PC-3 (cell line): Measurements from ENCODE around the gene RNF175. TPM values are rescaled to one million over a fixed set of nuclear protein-coding genes. Genes with fewer than 3 reads are reported as not detected.

ENCODE experiments used
- ATAC-seq: fragments of 200-7000 bp; cut with Tn5 transposase; 2 replicates; pipeline ENCODE4 v1.9.1; 2020; ENCODE audit warnings: mild to moderate bottlenecking, moderate library complexity
- BruUV-seq: library from RNA; stranded (reverse); fragments of 400-500 nt; replicated peaks from 2 replicates; lab custom pipeline; 2021; lab: Mats Ljungman, UMichigan
- CTCF ChIA-PET: fragments of 300-600 bp; sonication (Branson Sonifier 250); formaldehyde crosslinking; loops from one replicate; lab custom pipeline; 2022; ENCODE audit warnings: antibody characterized with exemption; lab: Charles Lee
- POLR2A ChIA-PET: fragments of 300-600 bp; sonication (Branson Sonifier 250); formaldehyde crosslinking; loops from one replicate; lab custom pipeline; 2022; ENCODE audit warnings: antibody characterized with exemption; ENCODE audit not compliant: unreplicated experiment; lab: Charles Lee
- DNase-seq: peaks from one replicate; pipeline ENCODE4 v3.0.0-alpha.2; 2015
- H2AFZ ChIP-seq: fragments of 300-600 bp; sonication (generic); 2 replicates; pipeline ENCODE4 v1.6.0; 2016; ENCODE audit warnings: antibody characterized with exemption, low read length
- H3F3A ChIP-seq: fragments of 300-600 bp; sonication (generic); one replicate; pipeline ENCODE4 v1.6.0; 2017; ENCODE audit warnings: antibody characterized with exemption, low read length, control low read depth, mild to moderate bottlenecking; ENCODE audit not compliant: unreplicated experiment
- H3K27ac ChIP-seq: fragments of 300-600 bp; sonication (generic); 2 replicates; pipeline ENCODE4 v1.5.1; 2016; ENCODE audit warnings: mild to moderate bottlenecking, low read length
- H3K27me3 ChIP-seq: fragments of 300-600 bp; sonication (generic); 2 replicates; pipeline ENCODE4 v1.6.1; 2016; ENCODE audit warnings: low read length, mixed read lengths
- H3K36me3 ChIP-seq: fragments of 300-600 bp; sonication (generic); 2 replicates; pipeline ENCODE4 v1.6.1; 2016; ENCODE audit warnings: low read depth, mixed run types, low read length, mixed read lengths
- H3K4me1 ChIP-seq: fragments of 300-600 bp; sonication (generic); 2 replicates; pipeline ENCODE4 v1.5.1; 2016; ENCODE audit warnings: low read length; ENCODE audit not compliant: insufficient read depth
- H3K4me2 ChIP-seq: fragments of 300-600 bp; sonication (generic); 2 replicates; pipeline ENCODE4 v1.6.0; 2016; ENCODE audit warnings: low read length
- H3K4me3 ChIP-seq: fragments of 300-600 bp; sonication (generic); 2 replicates; pipeline ENCODE4 v1.5.1; 2016; ENCODE audit warnings: mild to moderate bottlenecking, low read length, mixed read lengths
- H3K79me2 ChIP-seq: fragments of 300-600 bp; sonication (generic); 2 replicates; pipeline ENCODE4 v1.6.1; 2017; ENCODE audit warnings: low read length, mixed read lengths
- H3K9ac ChIP-seq: fragments of 300-600 bp; sonication (generic); 2 replicates; pipeline ENCODE4 v1.6.0; 2016; ENCODE audit warnings: mild to moderate bottlenecking, low read length
- H3K9me2 ChIP-seq: fragments of 300-600 bp; sonication (generic); replicated peaks from 2 replicates; pipeline ENCODE4 v1.6.1; 2016; ENCODE audit warnings: mixed run types, low read length, mixed read lengths
- H3K9me3 ChIP-seq: fragments of 300-600 bp; sonication (generic); 2 replicates; pipeline ENCODE4 v1.6.1; 2016; ENCODE audit warnings: low read length, mixed read lengths
- H4K20me1 ChIP-seq: fragments of 300-600 bp; sonication (generic); 2 replicates; pipeline ENCODE4 v1.6.1; 2016; ENCODE audit warnings: low read length, mixed read lengths
- CTCF ChIP-seq: fragments of 300-600 bp; sonication (generic); conservative IDR thresholded peaks from 2 replicates; pipeline ENCODE4 v1.5.1; 2017; ENCODE audit warnings: antibody characterized with exemption, low read depth, mild to moderate bottlenecking, low read length
- EZH2 ChIP-seq: fragments of 300-600 bp; sonication (generic); IDR thresholded peaks from one replicate; pipeline ENCODE4 v1.6.1; 2017; ENCODE audit warnings: antibody characterized with exemption, mild to moderate bottlenecking, low read length; ENCODE audit not compliant: unreplicated experiment
- EZH2phosphoT487 ChIP-seq: fragments of 300-600 bp; sonication (generic); IDR thresholded peaks from 2 replicates; pipeline ENCODE4 v1.6.1; 2018; ENCODE audit warnings: mild to moderate bottlenecking, antibody characterized with exemption, low read length, borderline replicate concordance
- intact Hi-C: fragments of 100-400 bp; cut with micrococcal nuclease; formaldehyde crosslinking; loops from 2 replicates; pipeline ENCODE4 v1.9.0; 2023
- total RNA-seq: library from RNA; depleted of rRNA; stranded (reverse); fragments of >200 nt; gene quantifications from 2 replicates; pipeline ENCODE4 v1.2.3, GENCODE V29; 2014

Gene RNF175
- total RNA-seq, 1 experiment from 2014 or later = not detected

- H3K4me3 ChIP-seq = no peak overlapping the region
- intact Hi-C loops = no loop called here
- no peak overlapping the region for H3K9ac ChIP-seq
- ATAC-seq (no peak), DNase-seq (no peak)
- H3K4me1 ChIP-seq = peaks cover 4% of the 10 kb centered on the region; the same call in 1 of the 2 replicates
- H3F3A ChIP-seq = no peaks in the 10 kb centered on the region
- CTCF ChIA-PET = no interaction called here
- no peaks in the 10 kb centered on the region for H3K9me3 ChIP-seq
- H3K36me3 ChIP-seq = no peaks in the 10 kb centered on the region
- H3K9me2 ChIP-seq = no peaks in the 10 kb centered on the region
- H2AFZ ChIP-seq = no peak overlapping the region
- H3K4me2 ChIP-seq = no peak overlapping the region
- no peaks in the 10 kb centered on the region for H4K20me1 ChIP-seq
- BruUV-seq = no TSS peak
- POLR2A ChIA-PET = no interaction called here
- H3K27ac ChIP-seq = no peak overlapping the region
- TF ChIP-seq EZH2phosphoT487 (no peak), EZH2 (no peak), CTCF (no peak)
- no peaks in the 10 kb centered on the region for H3K27me3 ChIP-seq
- H3K79me2 ChIP-seq = no peaks in the 10 kb centered on the region
Measured at GRCh38 chr4:153755186-153755585, 4.6 kb downstream of the RNF175 start.

GRCh38 chr4:153750197-153750817, 9.5 kb downstream of the RNF175 start:
- intact Hi-C loops = loop anchor here (1.0 to 5.0 kb wide), 5 partner anchors 73 to 403 kb away; no protein-coding TSS in a partner anchor
- Histone ChIP-seq H3K79me2 (no peaks in the 10 kb centered on the region), H3K4me1 (peaks cover 7% of the 10 kb centered on the region; the same call in 1 of the 2 replicates), H3K27ac (no peak overlapping the region), H3K9ac (no peak overlapping the region), H4K20me1 (no peaks in the 10 kb centered on the region), H3K9me2 (no peaks in the 10 kb centered on the region), H2AFZ (no peak overlapping the region), H3K27me3 (no peaks in the 10 kb centered on the region), H3K4me2 (no peak overlapping the region), H3K4me3 (no peak overlapping the region), H3K9me3 (no peaks in the 10 kb centered on the region), H3F3A (no peaks in the 10 kb centered on the region), H3K36me3 (no peaks in the 10 kb centered on the region)
- CTCF ChIA-PET = interaction anchor here (0.6 to 1.3 kb wide), 3 partner anchors 105 to 525 kb away, joined by 3 to 4 read pairs (median 3); no protein-coding TSS in a partner anchor
- peak; percentile 77 for DNase-seq
- POLR2A ChIA-PET = no interaction called here
- ATAC-seq = peak; percentile 88
- BruUV-seq = no TSS peak
- TF ChIP-seq CTCF (peak; percentile 72), EZH2phosphoT487 (no peak), EZH2 (no peak)

- Histone ChIP-seq H3K9me3 (no peaks in the 10 kb centered on the region), H3K27me3 (no peaks in the 10 kb centered on the region), H3K4me1 (peaks cover 7% of the 10 kb centered on the region; the same call in 1 of the 2 replicates), H3K9me2 (no peaks in the 10 kb centered on the region), H3K79me2 (no peaks in the 10 kb centered on the region), H3F3A (no peaks in the 10 kb centered on the region), H4K20me1 (no peaks in the 10 kb centered on the region), H3K36me3 (no peaks in the 10 kb centered on the region), H3K4me2 (no peak overlapping the region), H2AFZ (0 out of 2 replicates have a peak overlapping the region, but pooled peaks have one; percentile 29), H3K4me3 (no peak overlapping the region), H3K9ac (no peak overlapping the region), H3K27ac (no peak overlapping the region)
- intact Hi-C loops = no loop called here
- DNase-seq (peak; percentile 35), ATAC-seq (peak; percentile 53)
- TF ChIP-seq CTCF = no peak
- no peak for TF ChIP-seq EZH2
- no peak for TF ChIP-seq EZH2phosphoT487
- no TSS peak for BruUV-seq
- ChIA-PET CTCF (no interaction called here), POLR2A (interaction anchor here (0.6 kb wide), 1 partner anchor 115 kb away, joined by 3 read pairs; no protein-coding TSS in a partner anchor)
Measured at GRCh38 chr4:153748378-153748777, 11.4 kb downstream of the RNF175 start.
